Measurements from ENCODE around the gene KCTD1.

DNA sequence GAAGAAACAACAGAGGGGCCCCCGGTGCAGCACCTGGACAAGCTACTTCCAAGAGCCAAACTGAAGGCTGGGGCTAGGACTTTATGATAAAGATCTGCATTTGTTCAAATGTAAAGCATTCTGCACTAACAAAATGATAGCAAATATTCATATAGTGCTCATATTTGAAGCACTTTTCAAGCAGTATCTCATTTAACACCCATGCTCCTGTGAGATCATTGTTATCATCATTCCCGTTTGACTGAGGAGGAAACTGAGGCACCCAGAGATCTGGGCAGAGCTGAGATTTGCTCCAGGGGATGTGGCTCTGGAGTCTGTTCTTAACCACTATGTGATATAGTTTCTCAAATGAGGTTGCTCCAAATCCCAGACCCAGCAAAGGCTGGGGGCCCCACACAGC, 9.8 kb downstream of the KCTD1 start:
- TF ChIP-seq CTCF (conservative IDR thresholded peaks at IDR 0.05 in 1 of 2, IDR thresholded peaks at IDR 0.05 in 1 of 2; ENCODE audit: low read depth in 1 of 2, low read length in 2 of 2): no peak
- no peak for TF ChIP-seq EZH2 (IDR thresholded peaks at IDR 0.05; ENCODE audit: low read length, missing control alignments)

Data from fibroblast of lung (primary cell).